Natural killer cell treated with Interleukin-12 subunit alpha and Interleukin-12 subunit beta and Interleukin-15 and Interleukin-18, amount 100 ng/mL, for 72 hours (primary cell): Measurements from ENCODE around the gene RXRG. TPM values are rescaled to one million over a fixed set of nuclear protein-coding genes. Genes with fewer than 3 reads are reported as not detected.
"Not testable (repeated sequence)": the region's sequence is repeated elsewhere in the genome, so short reads cannot be mapped to it uniquely, and the experiment has no call there.

ENCODE experiments used
- ATAC-seq, 2 donors: fragments of 150-1000 bp; cut with Tn5 transposase in 1 of 2; sonication (Bioruptor Pico), chemical (Tn5 transposase) in 1 of 2; 2 replicates each; pipeline ENCODE4 v1.10.0; 2021
- DNase-seq: peaks from one replicate; pipeline ENCODE4 v3.0.0; 2022; ENCODE audit warnings: low spot score
- H3K27ac Mint-ChIP-seq, 2 donors: 1 replicate in 1 of 2; 2 replicates in 1 of 2; pipeline ENCODE4 v1.8.0; 2022; ENCODE audit warnings: mixed read lengths in 2 of 2, mild to moderate bottlenecking in 1 of 2, moderate library complexity in 1 of 2
- H3K27me3 Mint-ChIP-seq, 2 donors: 1 replicate in 1 of 2; 2 replicates in 1 of 2; pipeline ENCODE4 v1.8.0; 2022; ENCODE audit warnings: mixed read lengths in 2 of 2
- H3K36me3 Mint-ChIP-seq: one replicate; pipeline ENCODE4 v1.8.0; 2022; ENCODE audit warnings: mixed read lengths
- H3K4me1 Mint-ChIP-seq, 2 donors: 1 replicate in 1 of 2; 2 replicates in 1 of 2; pipeline ENCODE4 v1.8.0; 2022; ENCODE audit warnings: low read depth in 2 of 2, mixed read lengths in 2 of 2, mild to moderate bottlenecking in 1 of 2
- H3K4me3 Mint-ChIP-seq: one replicate; pipeline ENCODE4 v1.8.0; 2022; ENCODE audit warnings: mixed read lengths
- H3K9me3 Mint-ChIP-seq: 2 replicates; pipeline ENCODE4 v1.8.0; 2022; ENCODE audit warnings: mixed read lengths
- total RNA-seq, 2 donors: library from RNA; stranded (reverse); gene quantifications; one replicate each; pipeline ENCODE4 v1.2.3, GENCODE V29; 2022

The RXRG gene
- total RNA-seq, 2 donors from 2014 or later = not detected

DNA sequence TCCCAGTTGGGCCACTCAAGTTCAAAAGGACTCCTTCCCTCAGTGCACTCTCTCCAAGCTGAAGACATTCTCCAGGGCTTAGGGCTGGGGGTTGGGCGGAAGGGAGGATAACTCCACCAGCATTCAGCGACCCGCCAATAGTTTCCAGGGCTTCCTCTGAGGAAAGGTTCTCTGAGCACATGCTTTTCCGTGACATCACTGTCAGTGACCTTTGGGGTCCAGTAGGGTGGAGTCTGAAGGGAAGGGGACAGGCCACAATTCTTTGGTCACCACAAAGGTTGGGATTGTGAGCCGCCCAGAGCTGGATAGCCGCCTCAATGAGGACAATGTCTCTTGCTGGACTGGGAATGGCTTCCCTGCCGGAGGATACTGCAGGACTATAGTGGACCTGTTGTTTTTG lies 22.8 kb upstream of the RXRG start:
- ATAC-seq (no peak), DNase-seq (no peak)
- Mint-ChIP-seq H3K9me3 (no peaks in the 10 kb centered on the region), H3K4me1 (no peaks in the 10 kb centered on the region), H3K27ac (no peak overlapping the region), H3K27me3 (peaks cover 25 to 53% of the 10 kb centered on the region in 2 donors), H3K4me3 (no peak overlapping the region), H3K36me3 (no peaks in the 10 kb centered on the region)

GRCh38 chr1:165463978-165464377 lies 19.1 kb upstream of the RXRG start:
- Mint-ChIP-seq H3K27ac (no peak overlapping the region), H3K9me3 (no peaks in the 10 kb centered on the region), H3K36me3 (no peaks in the 10 kb centered on the region), H3K27me3 (peaks cover 18 to 31% of the 10 kb centered on the region in 2 donors), H3K4me3 (no peak overlapping the region), H3K4me1 (no peaks in the 10 kb centered on the region)
- DNase-seq (no peak), ATAC-seq (no peak)

- not testable (repeated sequence) for H3K4me3 Mint-ChIP-seq, ATAC-seq, H3K27ac Mint-ChIP-seq
Observed at GRCh38 chr1:165459683-165460082, 14.8 kb upstream of the RXRG start.

GRCh38 chr1:165456861-165457260 lies 11.9 kb upstream of the RXRG start:
- ATAC-seq (no peak), DNase-seq (no peak)
- peaks cover 24 to 27% of the 10 kb centered on the region in 2 donors for H3K27me3 Mint-ChIP-seq
- H3K9me3 Mint-ChIP-seq = no peaks in the 10 kb centered on the region
- no peaks in the 10 kb centered on the region for H3K36me3 Mint-ChIP-seq
- H3K4me1 Mint-ChIP-seq = no peaks in the 10 kb centered on the region
- H3K4me3 Mint-ChIP-seq = no peak overlapping the region
- no peak overlapping the region for H3K27ac Mint-ChIP-seq

More at GRCh38 chr1:165459683-165460082, 14.8 kb upstream of the RXRG start:
- not testable (repeated sequence) for H3K4me1 Mint-ChIP-seq, H3K9me3 Mint-ChIP-seq, DNase-seq, H3K36me3 Mint-ChIP-seq
- peaks cover 18 to 26% of the 10 kb centered on the region in 2 donors for H3K27me3 Mint-ChIP-seq

GRCh38 chr1:165456114-165456513 lies 11.2 kb upstream of the RXRG start:
- Mint-ChIP-seq H3K36me3 (no peaks in the 10 kb centered on the region), H3K27me3 (peaks cover 25 to 32% of the 10 kb centered on the region in 2 donors), H3K4me3 (no peak overlapping the region), H3K27ac (no peak overlapping the region), H3K4me1 (no peaks in the 10 kb centered on the region), H3K9me3 (no peaks in the 10 kb centered on the region)
- ATAC-seq = no peak
- DNase-seq = no peak

DNA sequence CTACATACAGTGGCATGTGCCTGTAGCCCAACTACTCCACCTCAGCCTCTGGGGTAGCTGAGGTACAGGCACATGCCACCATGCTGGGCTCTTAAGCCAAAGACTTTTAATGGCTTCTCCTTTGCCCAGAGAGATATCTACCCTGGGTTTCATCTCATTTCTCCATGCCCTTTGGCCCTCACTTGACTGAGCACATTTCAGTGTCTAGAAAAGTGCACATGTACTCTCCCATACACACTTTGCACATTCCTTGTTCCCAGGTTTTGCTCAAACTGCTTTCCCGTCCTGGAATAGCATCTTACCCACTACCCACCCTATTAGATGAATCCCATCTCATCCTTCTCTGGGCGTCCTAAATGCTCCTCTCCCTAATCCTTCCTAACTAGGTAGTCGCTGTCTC lies 10.2 kb upstream of the RXRG start:
- H3K4me3 Mint-ChIP-seq = no peak overlapping the region
- no peaks in the 10 kb centered on the region for H3K9me3 Mint-ChIP-seq
- no peaks in the 10 kb centered on the region for H3K4me1 Mint-ChIP-seq
- DNase-seq = no peak
- peaks cover 31 to 42% of the 10 kb centered on the region in 2 donors for H3K27me3 Mint-ChIP-seq
- ATAC-seq = peak in 1 of 2 donors; percentile 46
- H3K36me3 Mint-ChIP-seq = no peaks in the 10 kb centered on the region
- H3K27ac Mint-ChIP-seq = no peak overlapping the region

DNA sequence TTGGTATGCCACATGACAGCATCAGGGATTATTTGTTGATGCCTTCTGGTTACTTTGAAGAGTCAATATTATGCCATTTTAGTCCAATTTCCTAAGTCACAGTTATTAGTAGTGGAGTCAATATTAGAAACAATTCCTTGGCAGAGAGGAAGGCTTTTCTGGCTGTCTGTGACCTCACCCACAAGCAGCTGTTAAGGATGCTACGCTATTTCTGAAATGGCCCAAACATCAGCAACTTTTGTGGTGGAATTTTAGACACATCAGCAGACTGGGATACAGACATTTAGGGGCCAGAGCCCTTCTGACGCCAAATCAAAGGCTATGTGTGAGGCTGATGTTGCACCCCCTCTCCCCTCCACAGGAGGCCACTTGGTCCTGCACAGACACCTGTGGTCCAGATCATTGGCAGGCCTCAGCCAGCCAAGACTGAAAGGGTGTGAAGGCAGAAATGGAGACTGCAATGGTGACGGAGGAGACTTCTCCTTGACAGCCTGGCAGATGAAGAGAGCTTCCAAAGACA lies 9.2 kb upstream of the RXRG start:
- no peak overlapping the region for H3K27ac Mint-ChIP-seq
- ATAC-seq (no peak), DNase-seq (no peak)
- H3K36me3 Mint-ChIP-seq = no peaks in the 10 kb centered on the region
- H3K27me3 Mint-ChIP-seq = peaks cover 33 to 46% of the 10 kb centered on the region in 2 donors
- no peaks in the 10 kb centered on the region for H3K9me3 Mint-ChIP-seq
- no peaks in the 10 kb centered on the region for H3K4me1 Mint-ChIP-seq
- no peak overlapping the region for H3K4me3 Mint-ChIP-seq

DNA sequence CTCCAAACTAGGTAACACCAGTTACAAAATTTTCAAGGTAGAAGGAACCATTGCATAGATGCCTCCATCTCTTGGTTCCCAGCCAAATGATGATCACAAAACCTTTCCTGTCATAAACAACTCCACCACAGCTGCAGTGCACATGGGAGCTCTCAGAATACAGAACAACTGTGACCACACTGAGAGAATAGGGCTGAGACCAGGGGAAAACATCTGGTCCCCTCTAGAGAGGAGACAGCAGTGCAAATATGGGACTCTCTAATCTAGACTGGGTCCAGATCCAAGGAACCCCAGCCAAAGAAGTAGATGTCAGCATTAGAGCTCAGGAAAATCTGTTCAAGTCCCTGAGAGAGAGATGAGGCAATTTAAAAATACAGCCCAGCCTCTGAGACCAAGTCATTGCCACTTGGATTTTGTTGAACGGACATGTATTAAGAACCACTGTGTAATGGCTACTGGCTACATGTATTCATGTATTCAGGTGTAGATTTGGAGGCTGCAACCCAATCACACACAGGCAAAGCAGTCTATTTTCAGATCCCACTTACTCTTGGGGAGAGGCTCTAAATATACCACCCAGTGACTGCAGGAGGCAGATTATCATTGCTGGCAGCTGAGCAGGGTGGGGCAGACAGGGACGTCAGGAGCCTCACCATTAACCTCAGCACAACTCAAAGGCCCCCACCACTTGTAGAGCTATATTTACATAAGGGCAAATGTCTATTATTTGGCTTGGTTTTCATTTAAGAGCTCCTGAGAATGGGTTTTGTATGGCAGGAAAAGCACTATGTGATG lies 7.6 kb upstream of the RXRG start:
- Mint-ChIP-seq H3K4me1 (no peaks in the 10 kb centered on the region), H3K36me3 (no peaks in the 10 kb centered on the region), H3K27ac (no peak overlapping the region), H3K4me3 (no peak overlapping the region), H3K9me3 (no peaks in the 10 kb centered on the region), H3K27me3 (peaks cover 37 to 46% of the 10 kb centered on the region in 2 donors)
- DNase-seq (no peak), ATAC-seq (no peak)

- Mint-ChIP-seq H3K9me3 (no peaks in the 10 kb centered on the region), H3K4me3 (no peak overlapping the region), H3K36me3 (peaks cover 4% of the 10 kb centered on the region), H3K27ac (no peak overlapping the region), H3K27me3 (peaks cover 40 to 42% of the 10 kb centered on the region in 2 donors), H3K4me1 (no peaks in the 10 kb centered on the region)
- no peak for ATAC-seq
- DNase-seq = no peak
Observed at GRCh38 chr1:165451691-165452090, 6.8 kb upstream of the RXRG start.

DNA sequence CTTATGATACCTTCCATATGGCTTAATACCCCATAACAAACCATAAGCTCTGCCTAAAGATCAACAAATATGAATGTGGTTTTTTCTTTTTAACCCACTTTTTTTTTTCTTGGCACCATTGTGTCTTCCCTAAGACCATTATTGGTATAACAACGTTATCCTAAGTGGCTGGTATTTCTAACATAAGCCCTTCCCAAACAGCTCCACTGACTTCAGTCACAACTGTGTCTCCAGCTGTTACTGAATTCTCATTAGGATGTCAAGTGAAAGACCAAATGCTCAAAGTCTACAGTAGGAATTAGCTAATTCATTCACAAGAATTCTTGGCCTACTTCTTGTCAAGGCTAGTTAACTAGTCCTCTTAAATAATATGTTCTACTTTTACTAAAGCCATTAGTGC lies 4.2 kb upstream of the RXRG start:
- DNase-seq = no peak
- no peaks in the 10 kb centered on the region for H3K4me1 Mint-ChIP-seq
- no peak overlapping the region for H3K27ac Mint-ChIP-seq
- no peak overlapping the region for H3K4me3 Mint-ChIP-seq
- H3K27me3 Mint-ChIP-seq = peaks cover 22 to 36% of the 10 kb centered on the region in 2 donors
- H3K9me3 Mint-ChIP-seq = no peaks in the 10 kb centered on the region
- no peak for ATAC-seq
- H3K36me3 Mint-ChIP-seq = peaks cover 4% of the 10 kb centered on the region

GRCh38 chr1:165445388-165445787 lies 462 bp upstream of the RXRG start:
- Mint-ChIP-seq H3K27me3 (peaks cover 6 to 43% of the 10 kb centered on the region in 2 donors), H3K36me3 (peaks cover 4% of the 10 kb centered on the region), H3K9me3 (no peaks in the 10 kb centered on the region), H3K4me3 (no peak overlapping the region), H3K27ac (no peak overlapping the region), H3K4me1 (no peaks in the 10 kb centered on the region)
- ATAC-seq (no peak), DNase-seq (no peak)

- Mint-ChIP-seq H3K4me1 (no peaks in the 10 kb centered on the region), H3K27me3 (peaks cover 8 to 43% of the 10 kb centered on the region in 2 donors), H3K27ac (no peak overlapping the region), H3K9me3 (no peaks in the 10 kb centered on the region), H3K4me3 (no peak overlapping the region), H3K36me3 (peaks cover 4% of the 10 kb centered on the region)
- peak in 1 of 2 donors; percentile 65 for ATAC-seq
- DNase-seq = no peak
Observed at GRCh38 chr1:165443539-165444311, 1.2 kb downstream of the RXRG start.

DNA sequence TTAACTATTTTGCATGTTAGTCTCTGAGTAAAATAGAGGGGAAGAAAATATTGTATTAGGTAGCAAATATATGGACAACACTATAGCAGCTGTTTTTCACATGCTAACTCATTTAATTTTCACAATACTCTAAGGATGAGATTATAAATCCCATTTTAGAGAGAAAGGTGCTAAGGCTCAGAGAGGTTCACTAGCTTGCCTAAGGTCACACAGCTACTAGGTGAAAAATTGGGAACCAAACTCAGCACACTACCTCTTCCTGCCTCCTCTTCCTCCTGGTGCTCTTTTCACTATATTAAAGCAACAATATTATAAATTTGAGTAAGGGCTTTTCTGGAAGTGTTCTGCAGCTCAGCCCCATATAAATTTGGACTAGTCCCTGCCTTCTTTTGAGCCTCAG lies 2.3 kb downstream of the RXRG start:
- ATAC-seq (no peak), DNase-seq (no peak)
- Mint-ChIP-seq H3K9me3 (no peaks in the 10 kb centered on the region), H3K36me3 (peaks cover 4% of the 10 kb centered on the region), H3K4me3 (no peak overlapping the region), H3K27me3 (peaks cover 9 to 36% of the 10 kb centered on the region in 2 donors), H3K4me1 (no peaks in the 10 kb centered on the region), H3K27ac (no peak overlapping the region)

- ATAC-seq = no peak
Observed at GRCh38 chr1:165442053-165442452, 2.9 kb downstream of the RXRG start.

More at GRCh38 chr1:165442053-165442452, 2.9 kb downstream of the RXRG start:
- Mint-ChIP-seq H3K36me3 (peaks cover 2% of the 10 kb centered on the region), H3K27ac (no peak overlapping the region), H3K27me3 (peaks cover 15 to 36% of the 10 kb centered on the region in 2 donors), H3K9me3 (no peaks in the 10 kb centered on the region), H3K4me1 (no peaks in the 10 kb centered on the region), H3K4me3 (no peak overlapping the region)
- DNase-seq = no peak
